CD4-positive, alpha-beta T cell treated with Interleukin-17A for 1 hour (primary cell): ENCODE results near the gene ELAVL1.
A peak's percentile ranks its signal among the peaks of the same experiment; 100 is the strongest.

Experiments used
- DNase-seq: peaks from one replicate; pipeline ENCODE4 v3.0.0-alpha.2; 2020

ELAVL1 gene

DNA sequence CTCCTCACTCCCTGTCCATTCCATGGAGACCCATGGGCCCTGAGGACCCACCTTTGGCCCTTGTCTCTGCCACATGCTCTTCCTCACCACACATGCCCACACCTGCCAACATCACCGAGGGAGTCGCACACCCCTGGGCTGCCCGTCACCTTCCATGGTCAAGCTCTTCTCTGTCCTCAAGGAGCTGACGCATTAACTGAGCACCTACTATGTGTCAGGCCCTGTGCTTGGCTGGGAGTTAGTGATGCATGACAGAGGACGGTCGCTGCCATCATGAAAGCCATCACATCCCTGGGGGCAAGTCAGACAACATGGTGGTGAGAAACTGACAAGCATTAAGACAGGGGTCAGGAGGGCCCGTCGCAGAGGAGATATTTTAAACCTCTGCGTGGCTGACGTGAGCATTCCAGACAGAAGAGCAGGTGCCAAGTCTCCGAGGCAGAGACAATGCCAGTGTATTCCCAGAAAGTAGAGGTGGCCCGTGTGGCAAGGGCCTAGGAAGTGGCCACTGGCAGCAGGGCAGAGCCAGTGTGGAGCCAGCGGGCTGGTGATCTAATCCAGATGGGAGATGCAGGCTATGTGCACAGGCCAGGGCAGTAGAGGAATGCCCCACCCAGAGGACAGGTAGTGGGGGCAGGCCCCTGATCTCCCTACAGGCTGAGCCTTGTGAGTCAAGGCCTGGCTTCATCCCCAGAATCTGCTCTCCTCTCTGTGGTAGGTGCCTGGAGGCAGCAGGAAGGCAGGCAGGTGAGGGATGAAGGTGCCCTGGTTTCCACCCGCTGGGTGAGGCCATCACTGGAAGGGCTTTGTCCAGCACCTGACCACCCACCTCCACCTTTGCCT lies 21.2 kb downstream of the ELAVL1 start:
- no peak for DNase-seq

DNA sequence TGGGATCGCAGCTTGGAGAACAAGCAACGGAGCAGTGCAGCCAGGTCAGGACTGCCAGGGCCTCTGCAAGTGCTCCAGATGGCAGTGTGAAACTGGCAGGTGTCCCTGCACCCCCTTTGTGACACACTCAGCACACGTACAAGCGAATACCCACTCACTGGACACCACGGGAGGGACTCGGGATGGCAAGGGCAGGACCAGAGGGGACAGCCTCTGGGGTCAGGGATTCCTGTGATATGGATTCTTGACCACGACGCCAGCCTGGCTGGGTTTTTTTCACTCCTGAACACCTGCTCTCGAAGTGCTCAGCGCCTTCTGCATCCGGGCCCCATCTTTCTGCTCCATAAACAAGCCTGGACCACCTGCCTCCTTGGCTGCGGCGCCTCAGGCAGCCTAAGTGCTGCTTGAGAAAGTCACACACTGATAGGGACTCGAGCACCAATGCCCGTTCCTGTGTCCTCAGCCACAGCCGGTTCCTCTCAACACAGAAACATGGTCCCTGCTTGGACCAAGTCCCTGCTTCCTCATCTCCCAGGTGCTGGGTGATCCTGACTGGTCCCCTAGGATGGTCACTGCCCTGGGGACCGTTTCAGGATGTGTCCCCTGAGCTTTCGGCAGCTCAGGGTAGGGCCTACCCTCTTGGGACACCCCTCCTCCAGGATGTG lies 22.0 kb downstream of the ELAVL1 start:
- no peak for DNase-seq

DNA sequence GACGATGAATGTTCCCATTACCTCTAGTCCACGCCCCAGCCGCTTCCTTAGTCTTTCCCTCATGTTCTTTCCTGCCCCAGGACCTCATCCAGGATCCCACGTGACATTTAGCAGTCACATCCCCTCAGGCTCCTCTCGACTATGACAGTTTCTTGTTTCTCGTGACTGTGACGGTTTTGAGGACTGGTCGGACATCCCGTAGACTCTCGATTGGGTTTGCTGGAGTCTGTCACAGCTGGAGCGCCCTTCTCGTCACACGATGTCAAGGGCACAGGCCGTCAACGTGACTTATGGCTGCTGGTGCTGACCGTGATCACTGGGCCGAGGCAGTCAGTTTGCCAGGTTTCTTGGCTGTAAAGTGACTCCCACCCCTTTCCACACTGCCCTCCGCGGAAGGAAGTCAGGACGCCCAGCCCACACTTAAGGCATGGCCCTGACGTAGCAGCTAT lies 22.8 kb downstream of the ELAVL1 start:
- DNase-seq = no peak

DNA sequence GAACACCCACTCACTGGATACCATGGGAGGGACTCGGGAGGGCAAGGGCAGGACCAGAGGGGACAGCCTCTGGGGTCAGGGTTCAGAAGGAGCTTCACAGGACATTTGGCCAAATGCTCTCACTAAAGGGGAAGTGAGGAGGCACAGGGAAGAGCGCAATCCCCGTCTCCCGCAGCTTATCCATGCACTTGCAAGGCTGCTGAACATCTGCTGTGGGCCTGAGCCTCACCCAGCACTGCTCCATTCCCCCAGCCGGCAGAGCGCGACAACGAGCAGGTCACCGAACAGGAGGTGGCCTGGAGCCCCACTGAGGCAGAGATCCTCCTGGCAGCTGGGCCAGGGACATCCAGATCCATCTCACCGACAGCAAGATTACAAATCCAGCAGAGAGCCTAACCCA lies 23.3 kb downstream of the ELAVL1 start:
- no peak for DNase-seq

DNA sequence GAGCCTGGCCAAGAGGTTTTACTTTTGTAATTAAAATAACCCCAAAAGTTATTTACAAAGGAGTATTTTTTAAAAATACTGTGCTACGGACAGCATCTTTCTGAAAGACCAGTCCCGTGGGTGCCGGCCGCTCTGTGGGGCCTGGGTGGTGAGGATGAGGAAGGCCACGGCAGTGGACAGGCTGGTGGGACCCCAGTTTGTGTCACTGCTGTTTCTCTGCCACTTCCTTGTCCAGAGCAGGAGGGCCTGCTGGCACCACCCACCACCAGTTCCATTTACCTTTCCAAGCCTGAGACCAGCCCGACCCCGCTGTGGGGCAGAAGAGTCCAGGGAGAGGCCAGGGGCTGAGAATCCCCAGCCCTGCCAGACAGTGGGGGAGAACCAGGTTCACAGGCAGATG lies 23.8 kb downstream of the ELAVL1 start:
- DNase-seq = no peak

DNA sequence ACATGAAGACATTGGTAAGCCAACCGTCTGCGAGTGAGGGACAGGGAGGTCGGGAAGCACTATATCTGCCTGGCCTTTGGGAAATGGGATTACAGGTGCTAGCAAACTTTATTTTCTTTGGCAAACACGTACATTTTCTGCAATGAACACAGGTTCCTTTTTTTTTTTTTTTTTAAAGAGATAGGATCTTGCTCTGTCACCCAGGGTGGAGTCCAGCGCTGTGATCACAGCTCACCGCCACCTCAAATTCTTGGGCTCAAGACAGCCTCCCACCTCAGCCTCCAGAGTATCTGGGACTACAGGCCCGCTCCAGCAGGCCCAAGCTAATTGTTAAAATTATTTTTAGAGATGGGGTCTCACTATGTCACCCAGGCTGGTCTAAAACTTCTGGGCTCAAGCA lies 24.2 kb downstream of the ELAVL1 start:
- no peak for DNase-seq

DNA sequence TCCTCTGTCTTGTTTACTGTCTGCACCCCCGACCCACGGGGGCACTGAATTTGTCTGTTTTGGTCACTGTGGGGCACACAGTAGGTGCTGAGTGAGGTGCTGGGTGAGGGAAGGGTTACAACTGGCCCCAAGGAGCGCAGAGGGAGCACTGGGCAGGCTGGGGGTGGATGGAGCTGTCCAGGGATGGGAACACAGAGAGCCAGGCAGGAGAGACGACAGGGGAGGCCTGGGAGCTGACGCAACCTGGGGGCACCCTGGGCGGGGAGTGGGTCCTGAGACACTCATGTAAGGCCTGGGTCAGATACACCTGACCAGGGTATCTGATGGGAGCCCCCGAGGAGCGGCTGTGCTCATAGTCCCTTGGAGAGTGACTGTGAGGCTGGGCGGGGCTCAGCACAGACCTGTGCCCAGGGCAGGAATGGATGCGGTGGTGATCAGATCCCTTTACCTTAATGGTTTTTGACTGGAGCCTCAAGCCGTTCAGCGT lies 24.8 kb downstream of the ELAVL1 start:
- no peak for DNase-seq

DNA sequence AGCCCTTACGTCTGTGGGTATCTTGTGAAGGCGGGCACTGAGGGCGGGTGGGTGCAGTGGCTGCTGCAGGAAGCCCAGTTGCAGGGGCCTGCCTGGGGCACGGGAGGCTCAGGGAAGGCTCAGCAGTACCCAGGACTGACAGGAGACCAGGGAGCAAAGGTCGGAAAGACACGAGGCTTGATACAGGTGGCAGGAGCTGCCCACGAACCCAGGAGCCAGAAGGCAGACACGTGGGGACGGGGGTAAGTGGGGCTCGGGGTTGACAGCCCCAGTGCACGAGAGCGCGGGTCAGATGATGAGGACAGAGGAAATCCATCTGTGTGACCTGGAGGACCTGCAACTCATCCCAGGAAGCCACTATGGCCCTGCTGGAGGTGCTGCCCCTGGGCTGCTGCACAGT lies 25.3 kb downstream of the ELAVL1 start:
- no peak for DNase-seq

DNA sequence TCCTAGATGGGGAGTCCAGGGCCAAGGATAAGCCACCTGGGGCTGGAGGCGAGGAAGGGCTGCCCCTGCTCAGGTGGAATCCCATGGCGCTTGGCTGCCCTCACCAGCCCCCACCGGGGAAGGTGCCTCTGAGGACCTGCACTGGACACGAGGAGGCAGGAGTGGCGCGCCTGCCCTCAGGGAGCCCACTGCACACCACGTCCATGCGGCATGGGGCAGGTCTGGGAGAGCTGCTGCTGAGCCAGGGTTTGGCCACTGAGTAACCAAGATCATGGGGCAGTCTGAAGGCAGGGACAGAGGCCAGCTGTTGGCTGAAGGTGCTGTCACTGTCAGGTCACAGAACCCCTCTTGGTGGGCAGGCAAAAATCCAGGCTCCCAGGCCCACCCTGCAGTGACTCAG lies 25.9 kb downstream of the ELAVL1 start:
- no peak for DNase-seq

DNA sequence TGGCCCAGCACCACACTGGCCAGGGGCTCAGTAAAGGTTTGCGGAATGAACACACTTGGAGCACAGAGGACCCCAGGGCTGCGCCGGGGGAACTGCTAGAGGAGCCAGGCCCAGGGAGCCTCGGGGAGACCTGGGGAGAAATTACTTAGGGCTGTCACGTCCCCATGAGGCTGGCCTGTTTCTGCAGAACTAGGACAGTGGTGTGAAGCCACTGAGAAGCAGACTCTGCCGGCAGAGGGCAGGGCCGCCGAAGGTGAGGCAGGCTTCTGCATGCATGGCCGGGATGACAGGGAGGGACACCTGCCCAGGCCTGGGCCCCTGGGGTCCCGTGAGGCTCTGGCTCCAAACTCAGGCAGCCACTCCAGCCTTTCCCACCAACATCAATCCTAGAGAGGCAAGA lies 26.4 kb downstream of the ELAVL1 start:
- no peak for DNase-seq

DNA sequence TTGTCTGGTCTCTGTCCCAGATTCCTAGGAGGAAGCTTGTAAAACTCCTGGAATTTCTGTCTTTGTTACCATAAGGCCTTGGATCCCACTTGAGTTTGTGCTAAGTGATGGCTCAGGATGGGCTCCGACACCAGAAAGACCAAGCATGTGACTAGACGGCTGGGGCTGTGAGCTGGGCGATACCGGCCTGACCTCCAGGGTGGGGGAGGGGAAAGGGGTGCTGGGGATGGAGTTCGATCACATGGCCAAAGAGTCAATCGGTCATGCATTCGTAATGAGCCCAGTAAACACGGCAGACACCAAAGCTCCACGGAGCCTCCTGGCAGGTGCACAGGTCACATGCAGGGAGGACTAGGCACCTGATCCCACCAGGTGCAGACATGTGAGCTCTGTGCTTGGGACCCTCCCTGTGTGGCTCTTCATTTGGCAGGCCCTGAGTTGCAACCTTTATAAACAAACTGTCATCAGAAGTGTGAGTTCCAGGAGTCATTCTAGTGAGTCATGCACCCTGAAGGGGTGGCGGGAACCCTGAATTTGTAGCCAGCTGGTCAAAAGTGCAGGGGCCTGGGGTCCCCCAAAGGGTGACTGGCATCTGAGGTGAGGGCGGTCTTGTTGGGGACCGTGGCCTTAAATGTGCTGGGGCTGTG lies 27.1 kb downstream of the ELAVL1 start:
- no peak for DNase-seq

DNA sequence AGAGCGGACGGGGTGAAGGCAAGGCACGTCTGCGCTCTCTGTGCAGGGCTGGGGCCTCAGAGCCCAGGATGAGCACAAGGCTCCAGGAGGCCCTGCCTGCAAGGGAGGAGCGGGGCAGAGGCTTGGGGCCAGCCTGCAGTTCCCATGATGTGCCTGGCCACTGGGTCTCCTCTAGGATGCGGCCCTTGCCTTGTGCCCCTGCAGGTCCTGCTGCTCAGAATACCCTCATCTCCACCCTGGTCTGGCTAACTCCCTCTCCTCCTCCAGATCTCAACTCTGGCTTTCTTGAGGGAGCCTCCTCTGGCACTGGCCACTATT lies 27.8 kb downstream of the ELAVL1 start:
- no peak for DNase-seq

DNA sequence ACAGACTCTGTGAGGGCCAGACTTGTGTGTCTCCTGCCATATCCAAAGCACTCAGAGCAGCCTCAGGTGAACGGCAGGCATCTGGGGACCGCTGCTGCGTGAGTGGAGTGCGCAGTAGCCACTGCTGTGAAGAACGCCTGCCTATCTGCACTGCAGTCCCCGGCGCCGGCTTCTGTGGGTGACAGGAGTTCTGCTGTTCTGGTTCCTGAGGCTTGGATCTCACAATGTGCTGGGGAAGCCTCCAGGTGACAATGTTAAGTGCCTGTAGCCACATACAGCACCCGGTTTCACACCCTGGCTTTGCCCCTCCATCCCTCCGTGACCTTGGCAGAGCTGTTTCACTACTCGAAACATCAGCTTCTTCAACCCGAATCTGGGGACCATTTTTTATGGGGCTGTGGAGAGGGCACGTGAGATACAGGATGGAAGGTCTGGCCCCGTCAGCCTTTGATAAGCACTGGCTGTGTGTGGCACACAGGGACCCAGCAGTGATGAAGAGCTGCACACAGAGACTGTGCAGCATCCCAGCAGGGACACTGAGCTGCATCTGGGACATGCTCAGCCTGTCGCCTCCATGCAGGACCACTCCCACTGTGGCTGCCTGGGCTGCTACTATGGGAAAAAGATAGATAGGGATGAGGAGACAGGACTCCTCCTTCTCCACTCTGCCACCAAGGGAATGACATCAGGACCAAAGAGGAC lies 28.3 kb downstream of the ELAVL1 start:
- DNase-seq = no peak

DNA sequence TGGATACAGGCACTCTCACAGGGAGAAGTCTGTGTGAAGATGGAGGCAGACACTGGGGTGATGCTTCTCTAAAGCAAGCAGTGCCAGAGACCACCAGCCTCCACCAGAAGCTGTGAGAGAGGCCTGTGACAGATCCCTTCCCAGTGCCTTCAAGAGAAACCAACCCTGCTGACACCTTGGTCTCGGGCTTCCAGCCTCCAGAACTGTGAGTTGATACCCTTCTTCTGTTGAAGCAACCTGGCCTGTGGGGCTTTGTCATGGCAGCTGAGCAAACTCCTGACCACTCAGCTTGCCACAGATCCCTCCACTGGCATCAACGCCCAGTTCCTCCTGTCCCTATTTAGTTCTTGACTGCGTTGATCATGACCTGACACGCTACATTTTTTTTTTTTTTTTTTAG lies 29.0 kb downstream of the ELAVL1 start:
- DNase-seq = no peak

DNA sequence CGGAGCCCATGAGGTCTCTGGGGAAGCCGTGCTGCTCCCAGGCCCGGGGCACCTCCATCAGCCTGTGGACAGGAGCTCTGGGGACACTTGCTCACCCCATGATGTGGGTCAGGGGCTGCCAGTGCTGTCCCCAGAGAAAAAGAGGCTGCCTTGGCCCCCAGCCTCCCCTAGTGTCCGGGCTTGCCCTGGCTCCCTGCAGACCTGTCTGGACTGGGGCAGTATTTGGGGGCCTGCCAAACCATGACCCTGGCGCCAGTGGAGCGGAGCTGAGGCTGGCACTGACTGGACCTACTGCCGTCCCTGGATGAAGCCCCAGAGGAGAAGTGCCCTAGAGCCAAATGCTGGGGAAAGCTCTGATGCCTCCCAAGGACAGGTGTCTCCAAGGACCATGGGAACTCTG lies 30.4 kb downstream of the ELAVL1 start:
- no peak for DNase-seq

DNA sequence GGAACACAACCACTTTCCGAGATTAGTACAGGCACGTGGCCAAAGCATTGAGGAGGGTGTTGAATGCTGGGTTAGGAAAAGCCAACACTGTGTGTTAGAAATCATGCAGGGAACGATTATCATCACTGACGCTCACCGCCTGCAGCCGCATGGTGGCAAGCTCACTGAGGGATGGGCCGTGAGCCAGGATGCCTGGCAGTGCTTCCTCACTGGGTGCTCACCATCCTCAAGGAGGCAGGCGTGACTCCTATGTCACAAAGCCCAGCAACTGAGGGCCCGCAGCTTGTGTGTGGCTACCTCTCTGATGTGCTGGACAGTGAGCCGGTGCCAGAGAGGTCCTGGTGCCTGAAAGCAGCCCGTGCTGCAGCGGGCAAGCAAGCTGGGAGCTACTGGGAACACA lies 31.6 kb downstream of the ELAVL1 start:
- no peak for DNase-seq

DNA sequence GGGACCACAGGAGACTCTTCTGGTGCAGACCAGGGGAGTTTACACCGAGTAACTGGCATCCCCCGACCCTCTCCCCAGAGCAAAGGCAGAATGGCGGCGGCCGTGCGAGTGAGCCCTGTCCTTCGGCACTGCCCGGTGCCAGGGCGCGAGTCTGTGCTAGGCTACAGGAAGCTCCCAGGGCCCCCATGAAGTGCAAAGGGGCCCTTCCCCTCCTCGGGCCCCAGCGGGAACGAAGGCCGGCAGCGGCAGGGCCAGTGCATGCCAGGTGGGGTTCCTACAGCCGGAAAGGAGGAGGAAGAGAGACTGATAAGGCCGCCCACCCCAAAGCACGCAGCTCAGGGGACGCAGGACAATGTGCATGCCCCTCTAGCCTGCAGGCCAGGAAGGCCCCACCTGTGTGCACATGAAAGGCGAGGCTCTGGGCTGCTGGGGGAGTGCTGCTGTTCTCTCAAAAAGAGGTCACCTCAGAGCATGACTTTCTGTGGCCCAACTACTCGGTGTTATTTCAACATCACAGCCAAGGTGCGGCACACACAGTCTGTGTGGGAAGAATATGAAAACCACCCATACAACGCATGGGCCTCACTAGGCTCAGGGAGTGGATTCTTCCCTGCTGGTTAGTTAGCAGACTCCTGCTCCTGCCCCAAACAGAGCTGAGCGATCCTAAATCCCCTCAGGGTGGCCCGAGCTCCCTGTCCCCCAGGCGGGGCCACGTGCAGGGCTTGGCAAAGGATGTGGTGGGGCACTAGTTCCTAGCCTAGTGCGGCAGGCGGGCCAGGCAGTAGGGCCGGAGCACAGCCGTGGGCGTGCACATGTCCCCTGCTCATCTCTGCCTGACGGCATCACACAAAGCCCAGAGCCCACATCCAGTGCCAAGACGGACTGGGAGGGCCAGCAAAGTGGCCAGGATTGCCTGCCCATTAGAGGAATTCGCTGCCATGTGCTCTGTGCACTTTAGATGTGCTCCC lies 33.6 kb downstream of the ELAVL1 start:
- no peak for DNase-seq

DNA sequence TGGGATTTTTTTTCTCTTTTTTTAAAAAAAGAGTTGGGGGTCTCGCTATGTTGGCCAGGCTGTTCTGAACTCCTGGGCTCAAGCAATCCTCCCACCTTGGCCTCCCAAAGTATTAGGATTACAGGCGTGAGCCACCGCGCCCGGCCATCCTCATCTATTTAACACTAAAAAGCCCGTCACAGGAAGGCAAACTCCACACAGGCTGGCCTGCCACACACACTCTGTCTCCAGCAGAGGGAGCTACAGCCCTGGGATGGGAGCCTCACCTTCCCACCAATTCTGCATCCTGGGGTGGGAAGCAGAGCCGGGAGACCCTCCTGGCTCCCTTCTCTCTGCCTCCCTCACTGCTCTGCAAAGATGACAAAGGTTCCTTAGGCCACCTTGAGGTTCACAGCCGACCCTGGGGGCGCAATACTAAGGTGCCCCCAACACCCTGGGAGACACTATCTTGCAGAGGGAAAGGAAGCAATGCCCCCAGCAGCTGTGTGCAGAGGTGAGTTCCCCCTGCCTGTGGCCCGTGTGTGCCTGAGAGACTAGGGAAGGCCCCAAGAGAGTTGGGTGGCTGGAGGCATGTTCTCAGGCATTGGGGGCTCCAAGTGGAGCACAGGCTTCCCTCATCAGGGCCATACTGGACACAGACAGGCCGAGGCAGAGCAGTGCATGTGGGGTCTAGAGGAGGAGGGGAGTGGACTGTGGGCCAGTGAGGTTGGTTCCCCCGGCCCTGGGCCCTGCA lies 34.6 kb downstream of the ELAVL1 start:
- DNase-seq = peak; percentile 23

DNA sequence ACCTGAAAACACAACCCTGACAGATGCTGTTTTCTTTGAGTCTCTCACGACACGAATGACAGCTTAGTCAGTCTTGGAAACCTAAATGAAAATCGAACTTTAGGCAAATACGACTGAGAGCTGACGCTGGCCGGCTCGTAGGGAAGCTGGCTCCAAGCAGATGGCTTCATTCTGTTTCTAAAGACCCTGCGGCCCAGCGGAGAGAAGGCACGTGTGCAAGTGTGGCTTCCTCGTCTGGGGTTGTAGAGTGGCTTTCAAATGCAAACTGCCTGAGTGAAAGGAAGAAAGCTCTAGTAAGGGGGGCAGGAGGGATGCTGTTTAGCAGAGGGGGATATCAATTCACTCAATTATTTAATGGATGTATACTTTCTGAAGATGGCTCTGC lies 35.9 kb downstream of the ELAVL1 start:
- no peak for DNase-seq

DNA sequence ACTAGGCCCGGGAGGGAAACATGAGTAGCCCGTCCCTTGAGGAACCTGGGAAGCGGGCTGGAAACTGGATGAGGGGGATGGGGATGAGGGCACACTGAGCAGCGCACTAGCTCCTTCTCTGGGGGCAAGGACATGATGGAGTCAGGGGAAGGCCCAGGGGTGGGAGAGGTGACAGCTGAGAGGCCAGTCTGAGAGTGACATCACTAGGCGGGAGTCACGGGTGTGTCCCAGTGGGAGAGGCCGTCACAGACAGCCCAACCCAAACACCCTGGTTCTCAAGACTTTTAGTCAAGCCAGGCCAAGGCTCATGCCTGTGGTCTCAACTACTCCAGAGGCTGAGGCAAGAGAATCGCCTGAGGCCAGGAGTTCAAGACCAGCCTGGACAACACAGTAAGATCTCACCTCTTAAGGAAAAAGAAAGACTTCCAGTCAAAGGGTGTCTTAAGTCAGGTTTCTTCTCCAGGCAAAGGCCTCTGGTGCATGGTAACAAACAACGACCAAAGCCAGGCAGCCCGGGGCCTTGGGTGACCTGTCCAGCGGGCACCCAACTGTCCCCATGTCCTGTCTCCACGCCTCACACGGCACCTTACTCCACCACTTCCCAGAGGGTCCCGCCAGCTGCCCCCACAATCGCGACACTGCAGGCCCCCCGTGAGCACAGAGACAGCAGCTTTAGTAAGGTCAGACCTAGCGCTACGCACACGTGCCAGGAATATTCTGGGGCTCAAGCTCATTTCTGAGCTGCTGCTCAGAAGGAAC lies 36.5 kb downstream of the ELAVL1 start:
- DNase-seq = no peak
